H9 (cell line): ENCODE results near the gene OR52W1. TPM values are rescaled to one million over a fixed set of nuclear protein-coding genes. Genes with fewer than 3 reads are reported as not detected.

Experiments
- DNase-seq: peaks from one replicate; pipeline ENCODE4 v3.0.0-alpha.2; 2017
- H2AFZ ChIP-seq: one replicate; pipeline ENCODE4 v1.6.1; 2013; ENCODE audit warnings: mild to moderate bottlenecking, low read length, control low read depth, moderate library complexity
- H2AK5ac ChIP-seq: 2 replicates; pipeline ENCODE4 v1.6.1; 2013; ENCODE audit warnings: low read length, control low read depth, mixed read lengths; ENCODE audit not compliant: insufficient read length
- H2BK120ac ChIP-seq: one replicate; pipeline ENCODE4 v1.6.1; 2013; ENCODE audit warnings: low read depth, mild to moderate bottlenecking, low read length, control low read depth, inconsistent platforms; ENCODE audit not compliant: poor library complexity, severe bottlenecking
- H2BK12ac ChIP-seq: 2 replicates; pipeline ENCODE4 v1.6.1; 2013; ENCODE audit warnings: low read length, control low read depth, mixed read lengths, low read depth; ENCODE audit not compliant: insufficient read length
- H2BK15ac ChIP-seq: 2 replicates; pipeline ENCODE4 v1.6.1; 2013; ENCODE audit warnings: low read depth, low read length, control low read depth
- H2BK20ac ChIP-seq: one replicate; pipeline ENCODE4 v1.6.1; 2013; ENCODE audit warnings: low read depth, mild to moderate bottlenecking, low read length, control low read depth, inconsistent platforms; ENCODE audit not compliant: poor library complexity, severe bottlenecking
- H2BK5ac ChIP-seq: 2 replicates; pipeline ENCODE4 v1.6.1; 2013; ENCODE audit warnings: low read length, control low read depth, mixed read lengths; ENCODE audit not compliant: insufficient read length
- H3K14ac ChIP-seq: 2 replicates; pipeline ENCODE4 v1.6.1; 2013; ENCODE audit warnings: low read length, control low read depth; ENCODE audit not compliant: insufficient read depth
- H3K18ac ChIP-seq: 2 replicates; pipeline ENCODE4 v1.6.1; 2013; ENCODE audit warnings: low read depth, mild to moderate bottlenecking, mixed read lengths, low read length, control low read depth; ENCODE audit not compliant: insufficient read length
- H3K23ac ChIP-seq: 2 replicates; pipeline ENCODE4 v1.6.1; 2013; ENCODE audit warnings: low read length, control low read depth, mixed read lengths, low read depth; ENCODE audit not compliant: insufficient read length
- H3K23me2 ChIP-seq: 2 replicates; pipeline ENCODE4 v1.6.1; 2013; ENCODE audit warnings: low read depth, mild to moderate bottlenecking, mixed read lengths, low read length, control low read depth; ENCODE audit not compliant: insufficient read length, poor library complexity, severe bottlenecking
- H3K27ac ChIP-seq: 2 replicates; pipeline ENCODE4 v1.5.1; 2013; ENCODE audit warnings: low read length, control low read depth, mixed read lengths, low read depth; ENCODE audit not compliant: insufficient read length
- H3K27me3 ChIP-seq: 2 replicates; pipeline ENCODE4 v1.6.1; 2013; ENCODE audit warnings: low read length, control low read depth, inconsistent platforms; ENCODE audit not compliant: insufficient read depth
- H3K4ac ChIP-seq: 2 replicates; pipeline ENCODE4 v1.6.1; 2013; ENCODE audit warnings: low read depth, mild to moderate bottlenecking, control low read depth, inconsistent platforms, low read length, moderate library complexity
- H3K4me1 ChIP-seq: 2 replicates; pipeline ENCODE4 v1.6.1; 2013; ENCODE audit warnings: low read length, control low read depth, inconsistent platforms; ENCODE audit not compliant: insufficient read depth
- H3K4me2 ChIP-seq: 2 replicates; pipeline ENCODE4 v1.6.1; 2013; ENCODE audit warnings: low read length, control low read depth, mixed read lengths; ENCODE audit not compliant: insufficient read length, insufficient read depth
- H3K56ac ChIP-seq: 2 replicates; pipeline ENCODE4 v1.6.1; 2013; ENCODE audit warnings: low read depth, mild to moderate bottlenecking, mixed read lengths, low read length, control low read depth; ENCODE audit not compliant: insufficient read length
- H3K79me1 ChIP-seq: 2 replicates; pipeline ENCODE4 v1.6.1; 2013; ENCODE audit warnings: low read depth, mild to moderate bottlenecking, moderate library complexity, low read length, control low read depth, inconsistent platforms; ENCODE audit not compliant: insufficient read depth, poor library complexity, severe bottlenecking
- H3K79me2 ChIP-seq: 2 replicates; pipeline ENCODE4 v1.6.1; 2013; ENCODE audit warnings: low read length, control low read depth, inconsistent platforms; ENCODE audit not compliant: insufficient read depth
- H3K9ac ChIP-seq: 2 replicates; pipeline ENCODE4 v1.6.1; 2013; ENCODE audit warnings: low read length, control low read depth, mixed read lengths; ENCODE audit not compliant: insufficient read length; ENCODE audit errors: extremely low read depth
- H3K9me3 ChIP-seq: one replicate; pipeline ENCODE4 v1.6.1; 2013; ENCODE audit warnings: low read depth, low read length, inconsistent platforms; ENCODE audit not compliant: control insufficient read depth
- H3T11ph ChIP-seq: one replicate; pipeline ENCODE4 v1.6.1; 2013; ENCODE audit warnings: mild to moderate bottlenecking, low read length, control low read depth, inconsistent platforms
- H4K20me1 ChIP-seq: one replicate; pipeline ENCODE4 v1.6.1; 2013; ENCODE audit not compliant: control insufficient read depth, insufficient read length, insufficient read depth
- H4K5ac ChIP-seq: 2 replicates; pipeline ENCODE4 v1.6.1; 2013; ENCODE audit warnings: low read depth, mild to moderate bottlenecking, mixed read lengths, low read length, control low read depth; ENCODE audit not compliant: insufficient read length
- H4K8ac ChIP-seq: replicated peaks from 2 replicates; pipeline ENCODE4 v1.6.1; 2013; ENCODE audit warnings: low read length, control low read depth, mixed read lengths, low read depth; ENCODE audit not compliant: insufficient read length
- H4K91ac ChIP-seq: 2 replicates; pipeline ENCODE4 v1.6.1; 2013; ENCODE audit warnings: low read depth, mild to moderate bottlenecking, moderate library complexity, mixed read lengths, low read length, control low read depth; ENCODE audit not compliant: insufficient read length
- H3K27ac Mint-ChIP-seq, 3 experiments: 2 replicates in 2 of 3; 3 replicates in 1 of 3; pipeline ENCODE4 v1.8.0; 2020 to 2021; ENCODE audit warnings: mixed read lengths in 3 of 3, mild to moderate bottlenecking in 1 of 3, moderate library complexity in 1 of 3
- H3K27me3 Mint-ChIP-seq: 2 replicates; pipeline ENCODE4 v1.8.0; 2021; ENCODE audit warnings: low read depth, mild to moderate bottlenecking, moderate library complexity, mixed read lengths
- H3K36me3 Mint-ChIP-seq, 3 experiments: 2 replicates in 2 of 3; 3 replicates in 1 of 3; pipeline ENCODE4 v1.8.0; 2020 to 2021; ENCODE audit warnings: low read depth in 3 of 3, mixed read lengths in 3 of 3; ENCODE audit not compliant: insufficient read depth in 1 of 3
- H3K4me1 Mint-ChIP-seq, 2 experiments: 2 replicates each; pipeline ENCODE4 v1.8.0; 2020; ENCODE audit warnings: mixed read lengths in 2 of 2
- H3K4me3 Mint-ChIP-seq, 2 experiments: 2 replicates in 1 of 2; 3 replicates in 1 of 2; pipeline ENCODE4 v1.8.0; 2020 to 2021; ENCODE audit warnings: mild to moderate bottlenecking in 2 of 2, mixed read lengths in 2 of 2, moderate library complexity in 1 of 2
- H3K9me3 Mint-ChIP-seq, 2 experiments: 2 replicates in 1 of 2; 3 replicates in 1 of 2; pipeline ENCODE4 v1.8.0; 2020; ENCODE audit warnings: mild to moderate bottlenecking in 2 of 2, mixed read lengths in 2 of 2, moderate library complexity in 1 of 2
- WGBS: extraction: QIAGEN DNeasy Blood & Tissue Kit; methylation state at CpG from one replicate; pipeline ENCODE4 v1.1.7; 2013; ENCODE audit warnings: missing lambda C conversion rate, low lambda C conversion rate, mixed read lengths; ENCODE audit not compliant: insufficient read length; ENCODE audit errors: extremely low coverage; 5-methylcytosine and 5-hydroxymethylcytosine counted together
- total RNA-seq: library from RNA; stranded (reverse); gene quantifications from 2 replicates; pipeline ENCODE4 v1.2.1, GENCODE V29; 2021
- TF ChIP-seq, protein P1 (sequence below): fragments of 200-600 bp; sonication (generic); conservative IDR thresholded peaks from 3 replicates; pipeline ENCODE4 v1.8.0; 2021; ENCODE audit warnings: antibody characterized with exemption, mild to moderate bottlenecking

OR52W1 gene
- total RNA-seq, 1 experiment from 2014 or later, result not detected

DNA sequence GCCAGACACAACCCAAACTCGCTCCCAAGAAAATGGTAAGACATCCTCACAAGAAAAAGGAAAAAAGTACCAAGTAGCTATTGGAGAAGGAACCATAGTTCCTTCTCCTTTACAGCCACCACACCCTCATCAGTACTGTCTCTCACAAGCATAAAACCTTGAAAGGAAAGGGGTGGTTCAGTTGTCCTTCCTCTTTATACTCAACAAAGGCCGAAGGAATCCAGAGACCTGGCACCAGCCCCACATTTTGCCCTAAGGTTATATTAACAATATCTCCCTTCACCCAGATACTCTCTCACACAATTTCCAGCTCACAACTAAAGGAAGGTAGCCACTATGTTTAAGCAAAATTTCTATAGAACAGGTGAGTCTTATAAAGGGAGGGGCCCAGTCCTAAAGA is 26.9 kb downstream of the OR52W1 start:
- Histone ChIP-seq H2BK120ac (no peak overlapping the region), H4K5ac (no peak overlapping the region), H3K27me3 (no peaks in the 10 kb centered on the region), H3K18ac (no peak overlapping the region), H3K79me1 (no peaks in the 10 kb centered on the region), H3K27ac (no peak overlapping the region), H3T11ph (no peak overlapping the region), H2BK15ac (no peak overlapping the region), H3K23ac (no peak overlapping the region), H4K91ac (no peak overlapping the region), H3K14ac (no peak overlapping the region), H2BK12ac (no peak overlapping the region), H3K23me2 (no peaks in the 10 kb centered on the region), H3K4ac (no peak overlapping the region), H2AK5ac (no peak overlapping the region), H3K4me1 (no peaks in the 10 kb centered on the region), H2AFZ (no peak overlapping the region), H3K56ac (no peak overlapping the region), H4K8ac (no peak overlapping the region), H2BK5ac (no peak overlapping the region), H3K4me2 (no peak overlapping the region), H4K20me1 (no peaks in the 10 kb centered on the region), H3K9me3 (no peaks in the 10 kb centered on the region), H3K9ac (no peak overlapping the region), H3K79me2 (peaks cover 5% of the 10 kb centered on the region; the same call in 1 of the 2 replicates), H2BK20ac (no peak overlapping the region)
- DNase-seq, result no peak
- peaks cover 8 to 24% (median 21%) of the 10 kb centered on the region in 3 experiments; a peak in 5 of 7 replicates for H3K36me3 Mint-ChIP-seq
- no CpG with 5 or more reads among the region's 2 CpGs for WGBS
- no peaks in the 10 kb centered on the region for H3K4me1 Mint-ChIP-seq
- H3K9me3 Mint-ChIP-seq, result no peaks in the 10 kb centered on the region
- TF ChIP-seq, protein P1, sequence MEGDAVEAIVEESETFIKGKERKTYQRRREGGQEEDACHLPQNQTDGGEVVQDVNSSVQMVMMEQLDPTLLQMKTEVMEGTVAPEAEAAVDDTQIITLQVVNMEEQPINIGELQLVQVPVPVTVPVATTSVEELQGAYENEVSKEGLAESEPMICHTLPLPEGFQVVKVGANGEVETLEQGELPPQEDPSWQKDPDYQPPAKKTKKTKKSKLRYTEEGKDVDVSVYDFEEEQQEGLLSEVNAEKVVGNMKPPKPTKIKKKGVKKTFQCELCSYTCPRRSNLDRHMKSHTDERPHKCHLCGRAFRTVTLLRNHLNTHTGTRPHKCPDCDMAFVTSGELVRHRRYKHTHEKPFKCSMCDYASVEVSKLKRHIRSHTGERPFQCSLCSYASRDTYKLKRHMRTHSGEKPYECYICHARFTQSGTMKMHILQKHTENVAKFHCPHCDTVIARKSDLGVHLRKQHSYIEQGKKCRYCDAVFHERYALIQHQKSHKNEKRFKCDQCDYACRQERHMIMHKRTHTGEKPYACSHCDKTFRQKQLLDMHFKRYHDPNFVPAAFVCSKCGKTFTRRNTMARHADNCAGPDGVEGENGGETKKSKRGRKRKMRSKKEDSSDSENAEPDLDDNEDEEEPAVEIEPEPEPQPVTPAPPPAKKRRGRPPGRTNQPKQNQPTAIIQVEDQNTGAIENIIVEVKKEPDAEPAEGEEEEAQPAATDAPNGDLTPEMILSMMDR, result no peak
- no peak overlapping the region for H3K4me3 Mint-ChIP-seq
- H3K27me3 Mint-ChIP-seq, result no peaks in the 10 kb centered on the region
- H3K27ac Mint-ChIP-seq, result no peak overlapping the region
